HEK293 (cell line): Measurements from ENCODE around the gene SPECC1.

Source experiments
- CTCF ChIA-PET: fragments of 350-600 bp; formaldehyde crosslinking; extraction: SDS; loops from one replicate; lab custom pipeline; 2021; ENCODE audit warnings: antibody characterized with exemption; lab: Yijun Ruan, JAX
- POLR2A ChIA-PET: fragments of 300-600 bp; formaldehyde crosslinking; extraction: SDS; loops from one replicate; lab custom pipeline; 2020; ENCODE audit warnings: antibody characterized with exemption, inconsistent platforms; lab: Yijun Ruan, JAX
- H3K27ac ChIP-seq: fragments of 200-500 bp; sonication (Bioruptor generic); 2 replicates; pipeline ENCODE4 v1.5.1; 2014; ENCODE audit warnings: low read depth, low read length, control low read depth, inconsistent platforms; ENCODE audit errors: extremely low read depth
- H3K36me3 ChIP-seq, 2 experiments: fragments of 200-500 bp in 1 of 2; sonication (Bioruptor generic) in 1 of 2; 1 replicate in 1 of 2; 2 replicates in 1 of 2; pipeline ENCODE4 v1.5.1; 2014 to 2017; ENCODE audit warnings: inconsistent platforms in 2 of 2, low read length in 2 of 2; ENCODE audit not compliant: control insufficient read depth in 2 of 2, insufficient read depth in 1 of 2
- H3K4me1 ChIP-seq: fragments of 200-500 bp; sonication (Bioruptor generic); 2 replicates; pipeline ENCODE4 v1.5.1; 2014; ENCODE audit warnings: mild to moderate bottlenecking, low read length, inconsistent platforms; ENCODE audit not compliant: control insufficient read depth, insufficient read depth
- H3K4me3 ChIP-seq: 2 replicates; pipeline ENCODE4 v1.5.1; 2011; ENCODE audit warnings: low read depth, mild to moderate bottlenecking, control low read depth, low read length, moderate library complexity
- H3K9me3 ChIP-seq: fragments of 200-500 bp; sonication (Bioruptor generic); 2 replicates; pipeline ENCODE4 v1.5.1; 2014; ENCODE audit warnings: low read depth, low read length, inconsistent platforms; ENCODE audit not compliant: control insufficient read depth, insufficient read depth
- GLI4 ChIP-seq: fragments of 450-650 bp; formaldehyde crosslinking; IDR thresholded peaks from 2 replicates; pipeline ENCODE4 v1.5.1; 2016; ENCODE audit warnings: missing biosample characterization, missing genetic modification characterization
- MYNN ChIP-seq: fragments of 450-650 bp; formaldehyde crosslinking; IDR thresholded peaks from 2 replicates; pipeline ENCODE4 v1.5.1; 2016; ENCODE audit warnings: missing biosample characterization, missing genetic modification characterization, borderline replicate concordance
- PATZ1 ChIP-seq: fragments of 450-650 bp; formaldehyde crosslinking; IDR thresholded peaks from 2 replicates; pipeline ENCODE4 v1.5.1; 2016; ENCODE audit warnings: missing biosample characterization, missing genetic modification characterization
- PRDM10 ChIP-seq: fragments of 450-650 bp; formaldehyde crosslinking; IDR thresholded peaks from 2 replicates; pipeline ENCODE4 v1.5.1; 2016; ENCODE audit warnings: missing biosample characterization, missing genetic modification characterization
- REPIN1 ChIP-seq: fragments of 450-650 bp; formaldehyde crosslinking; IDR thresholded peaks from 2 replicates; pipeline ENCODE4 v1.5.1; 2017; ENCODE audit warnings: missing biosample characterization, missing genetic modification characterization, low read depth
- SP7 ChIP-seq: fragments of 450-650 bp; formaldehyde crosslinking; IDR thresholded peaks from 2 replicates; pipeline ENCODE4 v1.5.1; 2016; ENCODE audit warnings: missing biosample characterization, missing genetic modification characterization
- ZFP41 ChIP-seq: fragments of 450-650 bp; formaldehyde crosslinking; IDR thresholded peaks from 2 replicates; pipeline ENCODE4 v1.5.1; 2016; ENCODE audit warnings: missing biosample characterization, missing genetic modification characterization, borderline replicate concordance
- ZNF175 ChIP-seq: fragments of 450-650 bp; formaldehyde crosslinking; IDR thresholded peaks from 2 replicates; pipeline ENCODE4 v1.5.1; 2016; ENCODE audit warnings: missing biosample characterization, missing genetic modification characterization
- ZNF202 ChIP-seq: fragments of 450-650 bp; formaldehyde crosslinking; IDR thresholded peaks from 2 replicates; pipeline ENCODE4 v1.5.1; 2016; ENCODE audit warnings: missing biosample characterization, missing genetic modification characterization, borderline replicate concordance
- ZNF211 ChIP-seq: fragments of 450-650 bp; formaldehyde crosslinking; IDR thresholded peaks from 2 replicates; pipeline ENCODE4 v1.5.1; 2016; ENCODE audit warnings: low read depth, missing biosample characterization, missing genetic modification characterization
- ZNF391 ChIP-seq: fragments of 450-650 bp; formaldehyde crosslinking; IDR thresholded peaks from 2 replicates; pipeline ENCODE4 v1.5.1; 2016; ENCODE audit warnings: low read depth, missing biosample characterization, missing genetic modification characterization, borderline replicate concordance
- ZNF513 ChIP-seq: fragments of 450-650 bp; IDR thresholded peaks from 2 replicates; pipeline ENCODE4 v1.5.1; 2018; ENCODE audit warnings: missing biosample characterization, missing genetic modification characterization
- ZNF624 ChIP-seq: fragments of 450-650 bp; formaldehyde crosslinking; IDR thresholded peaks from 2 replicates; pipeline ENCODE4 v1.5.1; 2017; ENCODE audit warnings: missing biosample characterization, missing genetic modification characterization
- ZNF791 ChIP-seq: fragments of 450-650 bp; formaldehyde crosslinking; IDR thresholded peaks from 2 replicates; pipeline ENCODE4 v1.5.1; 2016; ENCODE audit warnings: missing biosample characterization, missing genetic modification characterization
- ZNF843 ChIP-seq: fragments of 450-650 bp; formaldehyde crosslinking; IDR thresholded peaks from 2 replicates; pipeline ENCODE4 v1.5.1; 2016; ENCODE audit warnings: missing biosample characterization, missing genetic modification characterization
- ZSCAN30 ChIP-seq: fragments of 450-650 bp; IDR thresholded peaks from 2 replicates; pipeline ENCODE4 v1.5.1; 2018; ENCODE audit warnings: missing biosample characterization, mild to moderate bottlenecking, missing genetic modification characterization, moderate library complexity
- TF ChIP-seq, protein P1 (sequence below): fragments of 450-650 bp; formaldehyde crosslinking; IDR thresholded peaks from 2 replicates; pipeline ENCODE4 v1.5.1; 2017; ENCODE audit warnings: missing biosample characterization, missing genetic modification characterization
- TF ChIP-seq, protein P2 (sequence below): fragments of 450-650 bp; formaldehyde crosslinking; IDR thresholded peaks from 2 replicates; pipeline ENCODE4 v1.5.1; 2016; ENCODE audit warnings: missing biosample characterization, missing genetic modification characterization
- TF ChIP-seq, protein P3 (sequence below): fragments of 450-650 bp; formaldehyde crosslinking; IDR thresholded peaks from 2 replicates; pipeline ENCODE4 v1.5.1; 2017; ENCODE audit warnings: missing biosample characterization, missing genetic modification characterization

Gene SPECC1

DNA sequence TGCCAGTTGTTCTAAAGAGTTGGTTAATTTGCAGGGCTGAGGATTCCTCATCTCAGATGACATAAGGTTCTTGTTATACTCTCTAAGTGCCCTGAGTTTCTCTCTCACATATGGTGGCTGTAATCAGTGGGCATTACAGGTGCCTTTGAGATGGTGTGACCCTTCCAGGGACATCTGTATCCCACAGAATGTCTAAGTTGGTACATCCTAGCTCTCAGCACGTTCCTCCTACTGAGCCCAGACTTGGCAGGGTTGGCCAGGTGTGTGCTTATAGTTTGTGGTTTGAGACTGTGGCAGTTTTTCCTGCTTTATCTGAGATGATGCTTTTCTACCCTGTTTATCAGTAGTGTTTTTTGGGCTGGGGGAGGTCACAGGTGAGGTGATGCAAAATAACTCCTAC is 36.3 kb downstream of the SPECC1 start:
- POLR2A ChIA-PET = no interaction called here
- Histone ChIP-seq H3K36me3 (no peaks in the 10 kb centered on the region), H3K27ac (no peak overlapping the region), H3K4me3 (no peak overlapping the region), H3K4me1 (peaks cover 9% of the 10 kb centered on the region), H3K9me3 (no peaks in the 10 kb centered on the region)
- CTCF ChIA-PET = no interaction called here
- TF ChIP-seq ZNF843 (tag by site-specific recombination) (no peak), PRDM10 (peak; percentile 89), ZNF211 (tag by site-specific recombination) (no peak), ZNF624 (tag by site-specific recombination) (no peak)

DNA sequence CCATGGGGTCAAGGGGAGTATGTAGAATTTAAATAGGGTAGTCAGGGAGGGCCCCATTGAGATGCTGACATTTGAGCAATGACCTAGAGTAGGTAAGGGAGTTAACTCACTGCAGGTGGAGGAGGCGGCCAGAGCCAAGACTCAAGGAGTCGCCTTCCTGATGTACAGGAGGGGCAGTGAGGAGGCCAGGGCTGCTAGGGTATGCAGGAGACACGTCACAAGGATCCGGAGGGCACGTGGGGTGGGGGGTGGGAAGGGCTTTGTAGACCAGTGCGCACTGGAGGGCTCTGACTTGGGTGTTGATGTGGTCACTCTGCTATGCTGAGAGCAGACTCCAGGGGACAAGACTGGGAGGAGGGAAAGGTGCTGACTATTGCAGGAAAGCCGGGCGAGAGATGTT is 37.5 kb downstream of the SPECC1 start:
- ChIA-PET POLR2A (no interaction called here), CTCF (no interaction called here)
- no peak overlapping the region for H3K4me3 ChIP-seq

GRCh38 chr17:20051624-20052023 is 42.5 kb downstream of the SPECC1 start:
- H3K4me3 ChIP-seq = no peak overlapping the region
- no peaks in the 10 kb centered on the region for H3K9me3 ChIP-seq
- CTCF ChIA-PET = no interaction called here
- no peaks in the 10 kb centered on the region for H3K4me1 ChIP-seq
- H3K36me3 ChIP-seq = no peaks in the 10 kb centered on the region
- POLR2A ChIA-PET = no interaction called here
- H3K27ac ChIP-seq = no peak overlapping the region
- TF ChIP-seq, protein P1, sequence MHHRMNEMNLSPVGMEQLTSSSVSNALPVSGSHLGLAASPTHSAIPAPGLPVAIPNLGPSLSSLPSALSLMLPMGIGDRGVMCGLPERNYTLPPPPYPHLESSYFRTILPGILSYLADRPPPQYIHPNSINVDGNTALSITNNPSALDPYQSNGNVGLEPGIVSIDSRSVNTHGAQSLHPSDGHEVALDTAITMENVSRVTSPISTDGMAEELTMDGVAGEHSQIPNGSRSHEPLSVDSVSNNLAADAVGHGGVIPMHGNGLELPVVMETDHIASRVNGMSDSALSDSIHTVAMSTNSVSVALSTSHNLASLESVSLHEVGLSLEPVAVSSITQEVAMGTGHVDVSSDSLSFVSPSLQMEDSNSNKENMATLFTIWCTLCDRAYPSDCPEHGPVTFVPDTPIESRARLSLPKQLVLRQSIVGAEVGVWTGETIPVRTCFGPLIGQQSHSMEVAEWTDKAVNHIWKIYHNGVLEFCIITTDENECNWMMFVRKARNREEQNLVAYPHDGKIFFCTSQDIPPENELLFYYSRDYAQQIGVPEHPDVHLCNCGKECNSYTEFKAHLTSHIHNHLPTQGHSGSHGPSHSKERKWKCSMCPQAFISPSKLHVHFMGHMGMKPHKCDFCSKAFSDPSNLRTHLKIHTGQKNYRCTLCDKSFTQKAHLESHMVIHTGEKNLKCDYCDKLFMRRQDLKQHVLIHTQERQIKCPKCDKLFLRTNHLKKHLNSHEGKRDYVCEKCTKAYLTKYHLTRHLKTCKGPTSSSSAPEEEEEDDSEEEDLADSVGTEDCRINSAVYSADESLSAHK (tag by site-specific recombination) = no peak
- TF ChIP-seq ZSCAN30 (tag by site-specific recombination) (no peak), ZFP41 (tag by site-specific recombination) (no peak), PATZ1 (no peak), ZNF175 (no peak), ZNF391 (tag by site-specific recombination) (no peak), ZNF202 (tag by site-specific recombination) (no peak)
- TF ChIP-seq, protein P2, sequence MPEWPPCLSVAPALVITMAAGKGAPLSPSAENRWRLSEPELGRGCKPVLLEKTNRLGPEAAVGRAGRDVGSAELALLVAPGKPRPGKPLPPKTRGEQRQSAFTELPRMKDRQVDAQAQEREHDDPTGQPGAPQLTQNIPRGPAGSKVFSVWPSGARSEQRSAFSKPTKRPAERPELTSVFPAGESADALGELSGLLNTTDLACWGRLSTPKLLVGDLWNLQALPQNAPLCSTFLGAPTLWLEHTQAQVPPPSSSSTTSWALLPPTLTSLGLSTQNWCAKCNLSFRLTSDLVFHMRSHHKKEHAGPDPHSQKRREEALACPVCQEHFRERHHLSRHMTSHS = no peak

More for the DNA sequence above, 37.5 kb downstream of the SPECC1 start:
- H3K36me3 ChIP-seq = no peaks in the 10 kb centered on the region
- H3K9me3 ChIP-seq = no peaks in the 10 kb centered on the region
- H3K4me1 ChIP-seq = peaks cover 9% of the 10 kb centered on the region
- TF ChIP-seq ZNF791 (tag by site-specific recombination) = no peak
- no peak for TF ChIP-seq ZNF513 (tag by site-specific recombination)
- TF ChIP-seq ZNF175 = no peak
- TF ChIP-seq MYNN (tag by site-specific recombination) = no peak
- TF ChIP-seq GLI4 = no peak
- TF ChIP-seq SP7 (tag by site-specific recombination) = no peak
- no peak for TF ChIP-seq REPIN1 (tag by site-specific recombination)
- TF ChIP-seq, protein P3, sequence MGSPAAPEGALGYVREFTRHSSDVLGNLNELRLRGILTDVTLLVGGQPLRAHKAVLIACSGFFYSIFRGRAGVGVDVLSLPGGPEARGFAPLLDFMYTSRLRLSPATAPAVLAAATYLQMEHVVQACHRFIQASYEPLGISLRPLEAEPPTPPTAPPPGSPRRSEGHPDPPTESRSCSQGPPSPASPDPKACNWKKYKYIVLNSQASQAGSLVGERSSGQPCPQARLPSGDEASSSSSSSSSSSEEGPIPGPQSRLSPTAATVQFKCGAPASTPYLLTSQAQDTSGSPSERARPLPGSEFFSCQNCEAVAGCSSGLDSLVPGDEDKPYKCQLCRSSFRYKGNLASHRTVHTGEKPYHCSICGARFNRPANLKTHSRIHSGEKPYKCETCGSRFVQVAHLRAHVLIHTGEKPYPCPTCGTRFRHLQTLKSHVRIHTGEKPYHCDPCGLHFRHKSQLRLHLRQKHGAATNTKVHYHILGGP (tag by site-specific recombination) = no peak
- no peak for TF ChIP-seq ZNF624 (tag by site-specific recombination)
- H3K27ac ChIP-seq = no peak overlapping the region
